DMS114 treated with DMSO at 0.1 percent for 48 hours (cell line): ENCODE measurements around the gene RBPJL.
"Not testable (repeated sequence)": the region's sequence is repeated elsewhere in the genome, so short reads cannot be mapped to it uniquely, and the experiment has no call there.

Source experiments
- DNase-seq: peaks from one replicate; lab custom pipeline; 2025; ENCODE audit not compliant: unreplicated experiment; lab: John Stamatoyannopoulos, UW

RBPJL gene

DNA sequence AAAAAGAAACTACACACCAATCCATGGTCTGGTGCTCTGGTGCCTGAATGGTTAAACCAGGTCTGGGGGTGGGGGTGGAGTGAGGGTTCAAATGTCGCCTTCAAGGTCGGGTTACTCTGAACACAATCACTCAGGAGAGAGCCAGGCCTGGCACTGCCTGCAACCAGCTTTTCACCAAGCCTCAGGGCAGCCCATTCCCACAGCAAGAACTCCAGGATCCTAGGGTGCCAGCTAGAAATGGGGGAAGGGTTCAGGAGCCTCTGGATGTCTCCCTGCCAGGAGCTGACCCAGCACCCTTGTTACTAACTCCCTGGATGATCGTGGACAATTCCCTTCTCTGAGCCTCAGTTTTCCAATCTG, 34.9 kb downstream of the RBPJL start:
- DNase-seq = no peak

- no peak for DNase-seq
Observed at GRCh38 chr20:45341939-45342854, 35.6 kb downstream of the RBPJL start.

- DNase-seq = no peak
Observed at GRCh38 chr20:45342855-45343531, 36.4 kb downstream of the RBPJL start.

DNA sequence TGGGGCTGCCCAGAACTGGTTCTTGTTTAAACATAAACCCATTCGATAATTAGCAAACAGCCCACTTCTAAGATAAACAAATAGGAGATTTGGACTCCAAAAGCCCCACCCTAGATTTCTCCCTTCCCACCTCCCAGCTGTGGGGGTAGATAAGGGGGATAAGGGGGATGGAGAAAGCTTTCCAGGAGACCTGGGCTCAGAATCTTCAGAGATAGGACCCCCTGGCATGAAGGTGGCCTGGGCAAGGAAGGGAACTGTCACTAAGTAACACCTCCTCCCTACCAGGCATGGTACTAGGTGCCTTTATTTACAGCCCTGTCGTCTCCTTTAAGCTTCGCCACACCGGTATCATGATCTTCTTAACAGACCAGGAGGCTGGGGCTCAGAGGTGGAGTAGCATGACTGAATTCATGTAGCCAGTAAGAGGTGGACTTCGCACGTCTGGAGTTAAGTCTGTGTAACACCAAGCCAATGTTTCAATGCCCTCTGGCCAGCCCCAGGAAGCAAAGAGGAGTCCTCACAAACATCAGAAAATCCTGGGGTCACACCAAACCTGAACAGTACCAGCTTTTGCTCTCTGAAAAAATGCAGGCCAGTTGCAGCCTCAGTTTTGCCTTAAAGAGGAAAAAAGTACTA, 37.0 kb downstream of the RBPJL start:
- no peak for DNase-seq

GRCh38 chr20:45344168-45344860, 37.7 kb downstream of the RBPJL start:
- no peak for DNase-seq

DNA sequence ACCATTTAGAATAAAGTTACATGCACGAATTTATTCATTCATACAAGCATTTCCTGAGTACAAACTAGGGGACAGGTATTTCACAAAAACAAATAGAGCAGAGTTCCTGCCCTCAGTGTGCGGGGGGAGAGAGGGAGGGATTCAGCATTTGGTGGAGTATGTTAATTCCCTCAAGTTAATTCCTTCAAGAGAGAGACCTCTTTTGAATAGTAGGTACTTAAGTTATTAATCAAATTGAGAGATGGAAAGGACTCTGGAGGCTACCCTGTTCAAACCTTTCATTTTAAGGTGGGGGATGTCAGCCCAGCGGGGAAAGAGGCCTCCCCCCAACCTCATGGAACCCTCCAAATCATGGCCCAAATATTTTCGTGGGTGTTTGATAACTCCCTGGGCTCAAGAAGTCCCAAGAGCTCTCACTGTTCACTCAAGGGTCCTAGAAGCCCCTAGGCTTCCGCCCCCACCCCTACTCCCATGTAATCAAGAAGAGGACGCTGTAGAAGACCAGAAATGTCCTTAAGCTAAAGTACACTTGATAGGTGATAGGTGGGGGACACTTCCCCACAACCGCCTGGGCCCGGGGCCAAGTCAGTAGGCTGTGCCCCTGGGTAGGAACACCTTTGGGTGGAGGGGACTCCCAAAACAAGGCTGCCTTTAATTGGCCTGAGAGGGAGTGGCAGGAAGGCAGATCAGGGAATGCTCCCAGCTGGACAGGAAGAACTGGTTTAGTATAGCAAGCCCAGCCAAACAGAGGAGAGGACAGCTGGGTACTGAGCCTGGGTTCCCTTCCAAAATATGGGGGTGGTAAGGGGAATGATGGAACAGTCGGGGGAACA, 38.7 kb downstream of the RBPJL start:
- no peak for DNase-seq

GRCh38 chr20:45346291-45346718, 39.7 kb downstream of the RBPJL start:
- no peak for DNase-seq

- DNase-seq = no peak
Observed at GRCh38 chr20:45346851-45347250, 40.2 kb downstream of the RBPJL start.

DNA sequence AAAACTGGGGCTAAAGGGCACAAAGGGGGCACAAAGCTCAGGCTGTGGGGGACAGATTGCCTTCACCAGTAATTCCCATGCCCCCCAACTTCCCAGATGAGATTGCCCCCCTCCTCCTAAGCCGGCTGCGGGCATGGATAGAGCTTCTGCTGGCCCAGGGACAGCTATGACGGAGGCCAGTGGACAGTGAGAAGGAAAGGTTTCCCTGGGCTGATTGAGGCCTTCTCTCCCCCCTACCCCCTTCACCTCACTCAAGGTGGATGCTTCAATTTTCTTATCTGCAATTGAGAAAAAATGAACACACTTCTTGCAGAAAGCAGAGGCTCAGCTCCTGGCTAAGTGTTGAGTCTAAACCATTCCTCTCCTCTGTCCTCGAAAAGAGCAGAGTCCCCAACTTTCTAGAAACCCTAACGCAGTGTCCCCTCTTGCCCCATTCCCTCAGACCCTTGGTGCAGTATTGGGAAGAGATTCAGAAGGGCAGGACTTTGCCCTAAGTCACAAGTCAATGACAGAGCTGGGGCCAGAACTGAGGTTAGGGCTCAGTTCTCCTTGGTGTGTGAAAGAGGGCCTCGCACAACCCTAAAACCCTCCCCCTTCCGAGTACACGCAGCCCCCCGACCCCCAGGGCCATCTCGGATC, 40.8 kb downstream of the RBPJL start:
- no peak for DNase-seq

DNA sequence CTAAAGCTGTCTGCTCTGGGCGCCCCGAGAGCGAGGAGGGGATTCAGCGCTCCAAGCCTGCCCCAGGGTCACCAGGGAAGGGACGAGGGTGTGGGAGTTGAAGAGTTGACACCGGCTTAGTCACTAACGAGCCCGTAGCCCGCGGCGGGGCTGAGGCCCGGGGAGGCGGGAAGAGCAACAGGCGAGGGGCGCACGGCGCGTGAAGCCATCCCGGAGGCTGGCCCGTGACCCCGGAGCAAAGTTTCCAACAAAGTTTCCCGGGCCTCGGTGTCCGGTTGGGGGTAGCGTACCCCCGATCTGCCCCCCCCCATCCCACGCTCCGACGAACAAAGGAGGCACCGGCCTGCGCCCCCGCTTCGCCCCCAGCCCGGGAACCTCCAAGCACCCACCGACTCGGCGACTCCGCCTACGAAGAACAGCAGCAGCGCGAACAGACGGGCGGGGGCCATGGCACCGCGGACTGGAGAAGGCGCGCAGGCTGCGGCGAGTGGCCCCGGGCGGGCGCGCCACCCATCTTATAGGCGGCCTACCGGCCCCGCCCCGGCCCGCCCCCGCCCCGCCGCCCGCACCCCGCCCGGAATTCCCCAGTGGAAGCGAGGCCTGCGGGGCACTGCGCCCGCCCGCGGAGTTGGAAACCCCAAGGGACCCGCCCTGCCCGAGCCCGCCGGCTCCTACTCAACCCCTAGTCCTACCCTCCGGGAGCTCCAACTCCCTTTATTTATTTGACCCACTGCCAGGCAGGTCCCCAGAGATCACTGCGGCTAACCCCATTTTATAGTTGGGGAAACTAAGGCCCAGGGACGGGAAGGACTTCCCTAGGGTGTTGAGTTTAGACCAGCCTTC, 41.5 kb downstream of the RBPJL start, which contains the start of gene SDC4:
SDC4 (minus strand) TSS at position 489 of the 843 bp plus-strand sequence; CDS start at position 449, 40 bp downstream.
- DNase-seq = no peak

DNA sequence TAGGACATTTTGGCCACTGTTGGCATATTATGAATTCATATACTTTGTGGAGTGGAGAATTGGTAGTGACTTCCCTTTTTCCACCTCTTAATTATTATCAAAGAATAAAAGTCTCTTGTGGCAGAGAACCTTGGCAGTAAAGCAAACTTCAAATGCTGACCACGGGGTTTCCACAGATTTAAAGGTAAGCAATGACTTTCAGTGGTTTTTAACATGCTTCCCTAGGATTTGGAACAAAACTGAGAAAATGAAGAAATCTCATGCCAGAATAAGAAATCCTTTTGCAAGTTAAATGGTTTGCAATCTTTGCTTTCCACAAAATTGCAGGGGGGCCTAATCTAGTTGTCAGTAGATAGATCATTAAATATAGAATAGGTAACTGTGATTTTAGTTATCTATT, 43.6 kb downstream of the RBPJL start:
- no peak for DNase-seq

DNA sequence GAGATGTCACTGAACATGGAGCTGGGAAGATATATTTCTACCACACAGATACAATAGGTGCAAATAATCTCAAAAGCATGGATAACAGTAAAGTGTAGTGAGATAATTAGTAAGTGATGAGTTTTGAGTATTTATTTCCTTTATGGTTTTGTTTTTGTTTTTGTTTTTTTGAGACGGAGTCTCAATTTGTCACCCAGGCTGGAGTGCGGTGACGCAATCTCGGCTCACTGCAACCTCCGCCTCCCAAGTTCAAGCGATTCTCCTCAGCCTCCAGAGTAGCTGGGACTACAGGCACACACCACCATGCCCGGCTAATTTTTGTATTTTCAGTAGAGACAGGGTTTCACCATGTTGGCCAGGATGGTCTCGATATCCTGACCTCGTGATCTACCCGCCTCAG, 44.2 kb downstream of the RBPJL start:
- DNase-seq = not testable (repeated sequence)

- no peak for DNase-seq
Observed at GRCh38 chr20:45352729-45353128, 46.1 kb downstream of the RBPJL start.

DNA sequence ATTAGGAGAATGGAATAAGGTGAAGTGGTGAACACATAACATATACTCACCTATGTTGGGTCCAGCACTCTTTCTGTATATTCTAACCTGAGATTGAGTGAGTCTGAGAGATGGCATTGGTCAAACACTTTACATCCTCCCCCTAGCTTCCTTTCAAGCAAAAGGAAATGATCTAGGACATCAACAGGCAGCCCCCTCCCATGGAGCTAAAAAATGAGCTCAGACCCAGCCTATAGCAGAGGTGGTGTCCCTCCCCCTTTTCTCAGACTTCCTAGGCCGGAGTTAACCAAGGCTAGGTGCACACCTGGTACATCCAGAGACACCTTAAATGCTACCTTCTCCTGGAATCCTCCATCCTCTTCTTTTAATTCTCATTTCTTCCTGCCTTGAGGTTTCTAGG, 47.1 kb downstream of the RBPJL start:
- no peak for DNase-seq

DNA sequence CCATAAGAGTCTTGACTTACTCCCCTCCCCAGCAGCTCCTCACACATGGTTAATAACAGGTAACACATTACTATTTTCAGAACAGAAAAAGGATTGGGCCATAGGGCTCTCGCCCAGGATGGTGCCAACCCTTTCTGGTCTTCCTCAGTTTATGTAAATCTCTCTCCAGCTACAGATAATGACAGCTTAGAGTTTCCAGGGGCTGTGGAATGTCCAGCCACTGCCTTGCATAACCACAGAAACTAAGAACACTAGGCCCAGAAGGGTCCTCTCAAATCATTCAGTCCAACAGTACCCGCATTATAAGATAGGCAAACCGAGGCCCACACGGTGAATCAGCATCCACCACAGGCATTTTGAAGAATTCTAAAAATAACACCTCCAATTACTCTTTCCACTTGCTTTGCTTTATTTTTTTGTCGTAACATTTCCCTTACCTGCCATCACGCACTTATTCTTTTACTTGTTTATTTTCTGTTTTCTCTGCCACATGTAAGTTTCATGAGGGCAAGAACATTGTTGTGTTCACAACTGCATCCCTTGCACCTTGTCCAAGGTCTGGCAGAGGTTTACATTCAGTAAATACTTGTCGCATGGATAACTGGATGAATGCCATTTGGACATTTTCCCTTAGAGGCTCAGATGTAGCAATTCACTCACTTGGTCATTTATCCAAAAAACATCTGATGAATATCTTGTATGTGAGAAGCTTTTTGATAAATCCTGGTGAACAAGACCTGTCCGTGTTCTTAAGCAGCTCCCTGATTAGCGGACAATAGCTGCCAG, 48.0 kb downstream of the RBPJL start:
- no peak for DNase-seq

DNA sequence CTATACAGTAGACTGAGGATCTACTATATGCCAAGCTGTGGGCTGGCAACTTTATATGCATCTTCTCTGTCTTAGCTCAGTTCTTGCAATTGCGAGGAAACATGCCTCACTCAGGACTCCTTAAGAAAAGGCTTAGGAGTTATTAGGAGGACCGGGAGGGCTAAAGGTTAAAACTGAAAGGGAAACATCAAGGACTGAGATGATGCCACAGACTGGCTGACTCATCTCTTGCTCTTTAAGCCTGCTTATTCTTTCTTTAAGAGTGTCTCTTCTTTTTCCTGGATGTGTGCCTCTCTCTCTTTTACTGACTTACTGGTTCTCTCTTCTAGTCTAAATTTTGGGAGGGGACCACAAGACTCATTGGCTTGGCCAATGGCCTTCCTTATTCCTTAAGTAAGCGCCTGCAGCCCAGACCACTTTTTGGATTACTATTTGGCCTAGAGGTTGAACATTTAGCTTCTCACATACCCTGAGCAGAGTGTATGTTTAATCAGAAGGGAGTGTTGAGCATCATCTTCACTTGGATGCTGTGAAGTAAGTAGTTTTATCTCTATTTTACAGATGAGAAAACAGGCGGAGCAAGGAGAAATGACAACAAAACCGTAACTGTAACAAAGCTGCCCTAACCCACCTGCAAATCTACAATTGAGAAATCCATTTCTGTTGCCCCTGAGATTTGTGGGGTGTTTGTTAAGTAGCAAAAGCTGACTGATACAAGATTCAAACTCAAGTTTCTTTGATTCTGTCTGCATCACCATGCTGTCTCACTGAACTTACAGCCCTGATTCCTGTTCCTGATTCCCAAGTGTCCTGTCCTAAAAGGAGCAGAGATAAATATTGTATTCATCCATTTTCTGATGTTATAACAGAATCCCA, 48.8 kb downstream of the RBPJL start:
- no peak for DNase-seq
